Tibial artery (tissue), 4 donors: Measurements from ENCODE around the gene TPPP.
A peak's percentile ranks its signal among the peaks of the same experiment; 100 is the strongest.
"Not testable (repeated sequence)": the region's sequence is repeated elsewhere in the genome, so short reads cannot be mapped to it uniquely, and the experiment has no call there.

Experiments used
- DNase-seq, 2 donors: peaks; one replicate each; pipeline ENCODE4 v3.0.0-alpha.2; 2019
- H3K27ac ChIP-seq, 2 donors: fragments of 200-600 bp; sonication (generic) in 1 of 2; 1 replicate in 1 of 2; 2 replicates in 1 of 2; pipeline ENCODE4 v1.5.1; 2018 to 2019; ENCODE audit warnings: mild to moderate bottlenecking in 1 of 2
- H3K27me3 ChIP-seq, 2 donors: fragments of 200-600 bp; sonication (generic) in 1 of 2; one replicate each; pipeline versions ENCODE4 v1.5.1 to v1.6.0; 2016 to 2019
- H3K36me3 ChIP-seq, 3 donors: fragments of 200-600 bp; sonication (generic) in 2 of 3; one replicate each; pipeline ENCODE4 v1.5.1; 2016 to 2019; ENCODE audit warnings: mild to moderate bottlenecking in 2 of 3
- H3K4me1 ChIP-seq, 4 donors: fragments of 200-600 bp; sonication (generic) in 2 of 4; 1 replicate in 3 of 4; 2 replicates in 1 of 4; pipeline ENCODE4 v1.5.1; 2016 to 2019
- H3K4me3 ChIP-seq, 2 donors: fragments of 200-600 bp; sonication (generic) in 1 of 2; 1 replicate in 1 of 2; 2 replicates in 1 of 2; pipeline ENCODE4 v1.5.1; 2018 to 2019; ENCODE audit warnings: mild to moderate bottlenecking in 2 of 2
- H3K9me3 ChIP-seq, 3 donors: fragments of 200-600 bp; sonication (generic) in 1 of 3; one replicate each; pipeline ENCODE4 v1.5.1; 2016 to 2019
- CTCF ChIP-seq, 2 experiments: fragments of 200-600 bp in 1 of 2; fragments of 450-650 bp in 1 of 2; IDR thresholded peaks; one replicate each; pipeline ENCODE4 v1.5.1; 2017 to 2019; ENCODE audit warnings: antibody characterized with exemption in 2 of 2, mild to moderate bottlenecking in 1 of 2, moderate library complexity in 1 of 2
- intact Hi-C: fragments of 100-400 bp; cut with DNase I; formaldehyde crosslinking; loops from one replicate; pipeline ENCODE4 v1.15.0; 2023; ENCODE audit warnings: low total_unique reads

TPPP gene

DNA sequence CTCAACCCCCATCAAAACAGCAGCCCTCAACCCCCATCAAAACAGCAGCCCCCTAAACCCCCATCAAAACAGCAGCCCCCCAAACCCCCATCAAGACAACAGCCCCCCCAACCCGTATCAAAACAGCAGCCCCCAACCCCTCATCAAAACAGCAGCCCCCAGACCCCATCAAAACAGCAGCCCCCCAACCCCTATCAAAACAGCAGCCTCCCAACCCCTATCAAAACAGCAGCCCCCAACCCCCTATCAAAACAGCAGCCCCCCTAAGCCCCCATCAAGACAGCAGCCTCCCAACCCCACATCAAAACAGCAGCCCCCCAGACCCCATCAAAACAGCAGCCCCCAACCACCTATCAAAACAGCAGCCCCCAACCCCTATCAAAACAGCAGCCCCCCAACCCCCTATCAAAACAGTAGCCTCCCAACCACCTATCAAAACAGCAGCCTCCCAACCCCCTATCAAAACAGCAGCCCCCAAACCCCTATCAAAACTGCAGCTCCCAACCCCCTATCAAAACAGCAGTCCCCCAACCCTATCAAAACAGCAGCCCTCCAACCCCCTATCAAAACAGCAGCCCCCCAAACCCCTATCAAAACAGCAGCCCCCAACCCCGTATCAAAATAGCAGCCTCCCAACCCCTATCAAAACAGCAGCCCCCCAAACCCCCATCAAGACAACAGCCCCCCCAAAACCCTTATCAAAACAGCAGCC, 1.2 kb downstream of the TPPP start:
- no peaks in the 10 kb centered on the region for H3K36me3 ChIP-seq
- no peak for DNase-seq
- H3K27me3 ChIP-seq, result no peaks in the 10 kb centered on the region
- peak overlapping the region; percentile 59 to 73 for H3K4me3 ChIP-seq
- intact Hi-C loops, result loop anchor here (5.0 kb wide), 1 partner anchor 90 kb away; the partner anchor contains the start of gene ZDHHC11B
- H3K4me1 ChIP-seq, result peaks cover 0 to 5% (median 0%) of the 10 kb centered on the region in 4 donors
- peaks cover 0 to 1% (median 0%) of the 10 kb centered on the region in 3 donors for H3K9me3 ChIP-seq
- H3K27ac ChIP-seq, result no peak overlapping the region
- no peak for TF ChIP-seq CTCF (IDR thresholded peaks at IDR 0.05)

GRCh38 chr5:691049-691448, 2.1 kb downstream of the TPPP start:
- not testable (repeated sequence) for H3K9me3 ChIP-seq, H3K36me3 ChIP-seq, H3K27me3 ChIP-seq, H3K27ac ChIP-seq, DNase-seq, H3K4me1 ChIP-seq
- intact Hi-C loops, result loop anchor here (5.0 kb wide), 1 partner anchor 91 kb away; the partner anchor contains the start of gene ZDHHC11B
- H3K4me3 ChIP-seq, result peak overlapping the region in 1 of 2 donors; percentile 18

DNA sequence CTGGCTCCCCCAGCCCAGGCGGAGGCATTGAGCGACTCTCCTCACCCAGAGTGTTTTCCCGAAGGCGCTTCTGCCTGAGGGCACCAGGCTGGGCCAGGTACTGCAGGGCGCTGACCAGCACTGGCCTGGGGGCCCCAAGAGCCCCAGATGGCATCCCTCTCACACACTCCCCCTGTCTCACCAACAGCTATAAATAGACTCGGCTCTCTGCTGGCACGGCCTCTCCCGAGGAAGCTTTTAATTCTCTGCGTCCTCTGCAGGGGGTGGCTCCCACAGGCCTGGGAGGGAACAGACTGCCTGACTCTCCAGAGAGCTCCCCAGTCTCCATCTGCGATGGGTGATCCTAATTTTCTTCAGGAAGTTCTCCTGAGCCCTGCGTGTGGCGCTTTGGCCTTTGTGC, 2.9 kb downstream of the TPPP start:
- not testable (repeated sequence) for H3K27me3 ChIP-seq, DNase-seq, H3K9me3 ChIP-seq, H3K4me3 ChIP-seq, H3K36me3 ChIP-seq, H3K27ac ChIP-seq, H3K4me1 ChIP-seq
- intact Hi-C loops, result loop anchor here (5.0 kb wide), 1 partner anchor 92 kb away; the partner anchor contains the start of gene ZDHHC11B

DNA sequence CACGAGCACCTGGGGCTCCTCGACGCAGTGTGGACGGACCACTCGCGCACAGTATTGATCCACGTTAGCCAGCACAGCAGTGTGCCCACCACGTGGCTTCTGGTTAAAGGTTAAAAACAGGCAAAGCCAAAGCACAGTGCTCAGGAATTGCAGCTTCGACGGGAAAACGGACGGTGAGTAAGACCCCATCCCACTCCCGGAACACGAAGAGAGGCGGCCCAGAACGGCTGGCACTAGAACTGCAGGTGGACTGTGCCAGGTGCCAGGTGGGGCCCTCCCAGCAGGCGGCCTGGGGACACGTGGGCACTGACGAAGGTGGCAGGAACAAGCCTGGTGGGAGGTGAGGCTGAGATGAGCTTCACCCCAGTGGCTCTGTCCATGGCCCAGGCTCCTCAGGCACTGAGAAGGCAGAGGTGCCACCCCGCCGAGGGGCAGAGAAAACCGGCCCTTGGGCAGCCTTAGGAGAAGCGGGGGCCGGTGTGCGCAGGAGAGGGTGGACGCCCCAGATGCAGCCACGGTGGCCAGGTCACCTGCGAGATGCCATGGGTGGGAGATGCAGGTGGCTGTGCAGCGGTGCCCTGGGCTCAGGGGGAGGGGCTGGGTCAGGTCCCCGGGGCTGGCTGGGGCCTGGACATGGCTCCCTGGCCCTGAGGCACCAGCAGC, 4.7 kb downstream of the TPPP start:
- intact Hi-C loops, H3K4me3 ChIP-seq, H3K27me3 ChIP-seq, H3K4me1 ChIP-seq, DNase-seq, H3K9me3 ChIP-seq, H3K36me3 ChIP-seq, H3K27ac ChIP-seq: not testable (repeated sequence)

DNA sequence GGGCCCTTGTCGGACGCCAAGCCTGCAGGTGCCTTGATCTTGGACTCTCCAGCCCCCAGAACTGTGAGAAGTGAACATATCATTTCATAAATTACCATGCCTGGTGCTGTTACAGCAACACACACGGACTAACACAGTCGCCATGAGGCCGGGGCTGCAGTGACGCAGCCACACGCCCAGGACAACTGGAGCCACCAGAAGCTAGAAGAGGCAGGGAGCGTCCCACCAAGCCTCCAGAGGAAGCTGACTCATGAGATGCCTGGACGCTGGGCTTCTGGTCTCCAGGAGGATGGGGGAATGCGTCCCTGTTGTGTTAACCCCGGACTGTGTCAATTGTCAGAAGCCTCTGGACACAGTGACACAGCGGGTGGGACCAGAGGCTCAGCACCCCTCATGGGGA, 6.2 kb downstream of the TPPP start:
- H3K9me3 ChIP-seq, H3K27ac ChIP-seq, DNase-seq, H3K36me3 ChIP-seq, intact Hi-C loops, H3K4me1 ChIP-seq, H3K4me3 ChIP-seq, H3K27me3 ChIP-seq: not testable (repeated sequence)

GRCh38 chr5:686172-686523, 7.0 kb downstream of the TPPP start:
- H3K27ac ChIP-seq, DNase-seq, H3K4me1 ChIP-seq, H3K27me3 ChIP-seq, intact Hi-C loops, H3K9me3 ChIP-seq, H3K4me3 ChIP-seq, H3K36me3 ChIP-seq: not testable (repeated sequence)

DNA sequence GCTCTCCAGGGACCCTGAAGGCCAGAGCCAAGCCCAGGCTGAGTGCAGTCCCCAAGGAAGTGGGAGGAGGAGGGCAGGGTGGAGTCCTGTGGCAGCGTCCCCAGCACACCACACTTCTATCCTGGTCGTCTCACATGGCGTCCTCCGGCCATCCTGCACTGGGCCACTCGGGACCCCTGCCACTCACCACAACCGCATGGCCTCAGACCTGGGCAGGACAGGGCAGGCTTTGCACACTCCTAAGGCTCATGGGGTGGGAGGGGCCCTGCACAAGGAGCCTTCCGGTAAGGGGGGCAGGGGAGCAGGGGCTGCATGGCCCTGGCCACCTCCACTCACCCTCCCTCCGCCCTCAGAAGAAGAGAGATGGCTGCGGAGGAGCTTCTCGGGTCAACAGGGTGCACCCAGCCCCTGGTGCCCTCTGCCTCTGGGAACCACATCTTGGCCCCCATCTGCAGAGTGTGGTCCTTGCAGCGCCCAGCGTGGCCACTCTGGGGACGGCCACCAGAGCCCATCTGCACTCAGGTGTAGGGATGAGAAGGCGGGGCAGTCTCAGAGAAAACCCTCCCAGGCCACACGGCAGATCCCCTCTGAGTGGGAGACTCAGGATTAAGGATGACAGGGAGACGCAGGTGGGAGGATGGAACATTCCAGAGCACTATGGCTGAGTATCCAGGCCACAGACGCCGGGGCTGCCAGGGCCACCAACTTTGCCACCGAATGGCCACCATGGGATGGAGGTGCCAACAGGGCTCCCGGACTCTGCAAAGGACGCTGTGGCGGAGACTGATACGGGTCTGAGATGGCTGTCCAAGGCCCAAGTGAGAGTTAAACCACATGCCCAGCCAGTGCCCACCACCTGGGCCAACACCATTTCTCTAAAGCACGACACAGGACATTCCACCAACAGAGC, 7.6 kb downstream of the TPPP start:
- intact Hi-C loops, result no loop called here
- no peak overlapping the region for H3K27ac ChIP-seq
- no peak for DNase-seq

More for the DNA sequence above, 7.6 kb downstream of the TPPP start:
- no peaks in the 10 kb centered on the region for H3K27me3 ChIP-seq
- no peaks in the 10 kb centered on the region for H3K4me1 ChIP-seq
- no peaks in the 10 kb centered on the region for H3K36me3 ChIP-seq
- H3K9me3 ChIP-seq, result no peaks in the 10 kb centered on the region
- no peak overlapping the region for H3K4me3 ChIP-seq
- no peak for TF ChIP-seq CTCF (IDR thresholded peaks at IDR 0.05)
